HL-60 (cell line): ENCODE results near the gene EDEM1.

Source experiments
- DNase-seq, 2 experiments: peaks; one replicate each; pipeline ENCODE4 v3.0.0-alpha.2; 2010 to 2020; ENCODE audit warnings: low read depth in 1 of 2, low spot score in 1 of 2
- H3K27ac ChIP-seq: fragments of 250-450 bp; sonication (Bioruptor Pico); replicated peaks from 2 replicates; pipeline ENCODE4 v1.5.1; 2020; ENCODE audit warnings: mild to moderate bottlenecking, moderate library complexity
- H3K27me3 ChIP-seq: fragments of 250-450 bp; sonication (Bioruptor Pico); 2 replicates; pipeline ENCODE4 v1.5.1; 2021; ENCODE audit warnings: mild to moderate bottlenecking, moderate library complexity; ENCODE audit not compliant: insufficient read depth, poor library complexity, severe bottlenecking
- H3K4me3 ChIP-seq: replicated peaks from 2 replicates; pipeline ENCODE4 v1.5.1; 2011; ENCODE audit warnings: mild to moderate bottlenecking, control low read depth, low read length; ENCODE audit not compliant: insufficient read depth
- CTCF ChIP-seq: IDR thresholded peaks from one replicate; pipeline ENCODE4 v1.5.1; 2011; ENCODE audit warnings: low read length, control low read depth, inconsistent platforms; ENCODE audit not compliant: insufficient read depth
- GABPA ChIP-seq: IDR thresholded peaks from 2 replicates; pipeline ENCODE4 v1.6.1; 2012; ENCODE audit warnings: low read depth
- POLR2AphosphoS5 ChIP-seq: IDR thresholded peaks from 2 replicates; pipeline ENCODE4 v1.6.1; 2012; ENCODE audit warnings: low read depth
- REST ChIP-seq: IDR thresholded peaks from 2 replicates; pipeline ENCODE4 v1.6.1; 2012; ENCODE audit warnings: low read depth; ENCODE audit not compliant: insufficient replicate concordance
- SPI1 ChIP-seq: IDR thresholded peaks from 2 replicates; pipeline ENCODE4 v1.6.1; 2012; ENCODE audit warnings: low read depth, mild to moderate bottlenecking, borderline replicate concordance

EDEM1 gene

GRCh38 chr3:5220193-5220592, 32.7 kb downstream of the EDEM1 start:
- TF ChIP-seq GABPA (no peak), SPI1 (no peak), CTCF (no peak), POLR2AphosphoS5 (no peak), REST (no peak)

GRCh38 chr3:5220667-5221431, 33.3 kb downstream of the EDEM1 start:
- TF ChIP-seq GABPA = no peak
- no peak for TF ChIP-seq REST
- no peak for TF ChIP-seq POLR2AphosphoS5
- TF ChIP-seq SPI1 = no peak
- TF ChIP-seq CTCF = no peak
- Histone ChIP-seq H3K4me3 (no peak overlapping the region), H3K27ac (no peak overlapping the region), H3K27me3 (no peaks in the 10 kb centered on the region)
- DNase-seq = no peak

More at GRCh38 chr3:5220193-5220592, 32.7 kb downstream of the EDEM1 start:
- Histone ChIP-seq H3K27ac (no peak overlapping the region), H3K4me3 (no peak overlapping the region), H3K27me3 (no peaks in the 10 kb centered on the region)
- DNase-seq = no peak

- DNase-seq = no peak
- no peak overlapping the region for H3K27ac ChIP-seq
- no peaks in the 10 kb centered on the region for H3K27me3 ChIP-seq
- TF ChIP-seq SPI1 (no peak), GABPA (no peak), REST (no peak), CTCF (no peak), POLR2AphosphoS5 (no peak)
- H3K4me3 ChIP-seq = no peak overlapping the region
Observed at GRCh38 chr3:5221701-5222100, 34.2 kb downstream of the EDEM1 start.
